GM21786 (cell line): Measurements from ENCODE around the gene SP6.

ENCODE experiments used
- ATAC-seq: cut with Tn5 transposase; IDR thresholded peaks from one replicate; pipeline ENCODE4 v1.9.1; 2021; ENCODE audit not compliant: unreplicated experiment

SP6 gene

DNA sequence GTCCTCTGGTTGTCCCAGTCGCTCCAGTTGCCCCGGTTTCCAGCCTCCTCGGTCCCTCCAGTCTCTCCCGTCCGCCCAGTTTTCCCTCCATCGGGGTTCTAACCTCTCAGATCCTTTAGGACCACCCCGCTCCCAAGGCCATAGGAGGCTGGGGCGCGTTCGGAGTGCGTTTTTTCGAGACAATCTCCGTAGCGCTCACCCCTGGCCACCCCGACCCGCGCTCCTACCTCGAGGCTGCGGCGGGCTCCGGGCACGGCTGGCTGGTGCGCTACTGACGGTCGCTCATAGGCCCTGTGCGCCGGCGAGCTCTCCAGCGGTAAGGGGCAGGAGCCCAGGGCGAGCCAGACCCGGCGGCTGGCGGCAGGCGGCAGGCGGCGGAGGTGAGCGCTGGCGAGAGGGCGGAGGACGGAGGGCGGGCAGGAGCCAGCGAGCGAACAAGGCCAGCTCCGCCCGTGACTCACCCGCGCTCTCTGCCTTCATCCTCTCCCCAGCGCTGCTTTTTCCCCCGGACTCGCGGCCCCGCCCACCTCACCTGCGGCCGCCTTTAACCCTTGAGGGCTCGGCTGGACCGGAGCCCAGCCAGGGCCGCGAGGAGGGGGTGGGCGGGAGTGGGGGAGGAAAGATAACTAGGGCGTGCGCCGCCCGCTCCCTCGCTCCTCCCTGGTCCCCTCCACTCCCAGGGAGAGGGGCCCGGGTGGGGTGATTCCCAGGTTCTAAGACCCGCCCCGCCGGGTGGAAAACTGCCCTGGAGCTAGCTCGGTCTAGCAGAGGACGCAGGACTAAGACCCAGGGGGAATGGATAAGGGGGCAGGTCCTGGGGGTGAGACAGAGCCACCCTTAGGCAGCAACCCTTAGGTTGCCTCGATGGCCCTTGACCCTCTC, at the start of gene SP6:
SP6 (minus strand) TSS at position 472 of the 882 bp plus-strand sequence. CDS start 2,734 bp downstream, outside the sequence.
- no peak for ATAC-seq

DNA sequence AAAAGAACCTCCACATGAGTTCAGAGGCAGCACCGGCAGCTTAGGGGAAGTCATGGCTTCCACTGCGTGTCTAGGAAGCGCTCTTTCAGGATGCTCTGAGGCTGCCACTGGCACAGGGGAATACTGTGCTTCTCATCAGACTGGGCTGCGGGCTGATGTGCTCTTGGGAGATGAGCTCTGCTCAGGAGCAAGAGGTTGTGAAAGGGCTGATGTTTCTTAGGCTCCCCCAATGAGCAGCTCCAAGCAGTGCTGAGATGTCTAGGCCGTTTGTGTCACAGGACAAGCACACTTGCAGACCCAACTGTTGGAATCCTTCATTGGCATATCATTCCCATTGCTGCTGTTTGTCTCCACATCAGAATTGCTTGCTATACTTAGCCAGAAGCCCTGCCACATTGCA, 48.7 kb upstream of the SP6 start:
- no peak for ATAC-seq

- no peak for ATAC-seq
These were observed 47.3 kb upstream of the SP6 start for GRCh38 chr17:47898241-47898640.

GRCh38 chr17:47897561-47897960, 46.6 kb upstream of the SP6 start:
- no peak for ATAC-seq

- ATAC-seq: no peak
These were observed 45.9 kb upstream of the SP6 start for GRCh38 chr17:47896672-47897490.

DNA sequence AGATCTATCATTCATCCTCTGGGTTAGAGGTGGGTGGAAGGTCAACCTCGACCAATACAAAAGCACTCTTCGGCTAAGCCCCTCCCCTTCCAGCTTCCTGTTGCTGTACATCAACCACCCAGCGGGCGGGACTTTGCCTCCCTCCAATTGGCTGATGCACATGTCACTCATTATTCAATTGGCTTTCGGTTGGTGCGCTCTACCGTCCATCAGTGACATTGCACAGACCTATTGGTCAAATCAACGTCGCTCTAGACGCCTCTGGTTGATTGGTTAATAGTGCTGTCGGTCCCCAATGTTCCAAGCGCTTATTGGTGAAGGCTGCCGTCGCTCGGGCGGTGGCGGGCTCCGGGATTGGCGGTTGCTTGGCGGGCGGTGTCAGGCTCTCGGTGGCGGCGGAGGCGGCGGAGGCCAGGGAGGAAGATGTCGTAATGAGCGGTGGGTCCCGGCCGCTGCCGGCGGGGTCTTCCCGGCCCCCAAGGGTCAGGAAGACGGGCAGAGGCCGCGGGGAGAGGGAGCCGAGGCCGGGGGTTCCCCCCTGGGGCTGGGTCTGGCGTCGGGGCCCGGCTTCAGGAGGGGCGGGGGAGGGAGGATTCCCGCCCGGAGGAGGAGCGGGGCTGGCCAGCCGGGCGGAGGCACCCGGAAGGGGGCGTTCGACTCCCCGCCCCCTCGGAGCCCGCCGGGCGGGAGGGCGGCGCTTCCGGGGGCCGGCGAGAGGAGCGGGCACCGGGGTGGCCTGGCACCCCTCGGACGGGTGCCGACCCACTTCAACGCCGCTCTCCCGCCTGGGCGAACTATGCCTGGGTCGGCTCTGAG, 45.1 kb upstream of the SP6 start, which contains the start of gene SP2:
SP2 (plus strand) TSS at position 381 of the 816 bp plus-strand sequence; CDS start at position 432, 51 bp downstream.
- peak; percentile 89 for ATAC-seq

- ATAC-seq: no peak
These were observed 44.4 kb upstream of the SP6 start for GRCh38 chr17:47895347-47895855.

DNA sequence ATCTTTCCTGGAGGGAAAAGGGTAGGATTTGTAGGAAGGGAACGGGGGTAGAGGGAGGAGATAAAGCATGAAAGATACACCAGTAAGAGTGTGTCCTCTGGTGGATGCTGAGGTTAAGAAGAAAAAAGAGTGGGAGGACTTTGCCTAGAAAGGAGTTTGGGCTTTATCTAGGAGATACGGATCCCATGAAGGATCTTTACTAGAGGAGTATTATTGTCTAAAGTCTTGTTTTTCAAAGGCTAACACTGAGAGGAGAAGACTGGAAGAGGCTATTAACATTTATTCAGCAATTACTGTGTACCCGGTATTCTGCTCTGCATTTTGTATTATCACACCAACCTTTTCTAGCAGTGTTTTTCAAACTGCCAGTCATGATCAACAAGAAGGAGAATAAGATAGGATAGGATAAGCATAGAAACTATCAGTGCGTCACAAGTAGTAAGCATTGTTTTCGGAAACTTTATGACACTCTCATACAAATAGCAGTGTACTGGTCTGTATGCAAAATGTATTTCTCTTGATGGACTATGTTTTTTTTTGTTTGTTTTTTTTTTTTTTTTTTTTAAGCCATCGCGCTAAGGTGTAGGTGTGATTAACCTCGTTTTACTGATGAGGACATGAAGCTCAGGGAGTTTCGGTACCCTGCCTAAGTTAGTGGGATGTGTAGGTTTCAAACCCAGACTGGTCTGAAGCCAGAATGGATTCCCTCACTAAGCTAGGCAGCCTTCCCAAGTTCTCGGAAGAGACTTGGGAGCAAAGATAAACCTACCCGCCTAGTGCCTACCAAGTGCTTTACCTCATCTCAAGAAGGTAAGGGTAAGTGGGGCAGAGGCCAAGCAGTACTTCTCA, 43.8 kb upstream of the SP6 start:
- ATAC-seq: no peak

- no peak for ATAC-seq
These were observed 40.7 kb upstream of the SP6 start for GRCh38 chr17:47891545-47892088.

GRCh38 chr17:47889734-47890529, 39.0 kb upstream of the SP6 start:
- peak; percentile 50 for ATAC-seq

DNA sequence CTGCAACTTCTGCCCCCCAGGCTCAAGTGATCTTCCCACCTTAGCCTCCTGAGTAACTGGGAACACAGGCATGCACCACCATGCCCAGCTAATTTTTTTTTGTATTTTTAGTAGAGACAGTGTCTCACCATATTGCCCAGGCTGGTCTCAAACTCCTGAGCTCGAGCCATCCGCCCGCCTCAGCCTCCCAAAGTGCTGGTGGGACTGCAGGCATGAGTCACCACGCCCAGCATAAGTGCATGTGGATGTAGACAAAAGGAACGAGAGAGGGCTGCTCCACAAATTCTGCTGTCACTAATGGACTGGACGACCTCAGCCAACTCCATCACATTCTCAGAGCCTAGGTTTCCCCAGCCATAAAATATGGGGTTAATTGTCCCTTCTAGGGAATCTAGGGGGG, 37.3 kb upstream of the SP6 start:
- no peak for ATAC-seq

GRCh38 chr17:47884905-47885730, 34.2 kb upstream of the SP6 start:
- ATAC-seq: no peak

DNA sequence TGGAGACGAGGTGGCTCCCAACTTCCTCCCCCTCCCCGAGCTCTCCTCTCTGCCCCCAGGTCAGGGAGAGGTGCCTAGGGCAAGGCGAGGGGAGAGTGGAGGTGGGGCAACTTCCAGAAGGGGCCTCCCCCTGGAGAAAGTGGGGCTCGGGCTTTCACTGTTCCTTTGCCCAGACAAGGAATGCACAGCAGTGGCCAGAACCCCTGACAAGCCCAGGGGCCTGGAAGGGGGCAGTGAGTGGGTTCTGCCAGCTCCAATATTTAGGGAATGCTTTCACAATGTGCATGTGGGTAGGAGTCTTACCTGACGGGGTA, 33.4 kb upstream of the SP6 start:
- no peak for ATAC-seq

DNA sequence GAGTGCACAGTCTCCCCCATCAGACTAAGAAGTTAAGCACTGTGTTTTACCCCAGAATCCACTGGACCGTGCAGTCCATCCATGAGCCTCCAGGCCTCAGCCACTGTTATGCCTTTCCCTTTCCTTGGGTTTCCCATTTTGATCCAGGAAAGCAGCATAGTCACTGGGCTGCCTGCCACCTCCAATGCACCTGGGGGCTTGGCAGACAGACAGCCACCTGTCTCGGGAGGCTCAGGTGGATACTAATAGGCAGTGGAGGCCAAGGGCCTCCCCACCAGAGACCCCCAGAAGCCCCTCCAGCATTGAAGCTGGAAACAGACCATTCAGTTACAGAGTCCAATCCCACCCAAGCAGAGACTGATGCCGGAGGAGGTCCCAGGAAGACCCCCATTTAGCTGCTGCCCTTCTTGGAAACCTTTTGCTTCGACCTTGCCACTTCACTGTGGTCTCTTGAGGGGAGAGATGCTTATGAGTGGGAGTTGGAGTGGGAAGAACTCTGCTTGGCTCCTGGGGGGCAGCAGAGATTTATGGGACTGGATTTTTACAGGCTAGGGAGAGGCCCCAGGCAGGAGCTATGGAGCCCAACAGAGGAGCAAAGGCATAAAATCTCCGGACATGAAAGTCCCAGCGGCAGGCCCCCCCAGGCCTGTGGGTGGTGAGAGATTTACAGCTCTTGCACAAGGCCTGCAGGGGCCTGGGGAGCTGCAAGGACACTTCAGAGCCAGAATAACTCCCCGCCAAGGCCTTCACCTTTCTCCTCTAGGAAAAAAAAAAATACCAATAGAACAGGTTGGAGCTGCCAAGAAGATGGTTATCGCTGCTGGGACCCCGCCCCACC, 32.8 kb upstream of the SP6 start:
- ATAC-seq: no peak

- ATAC-seq: no peak
These were observed 32.0 kb upstream of the SP6 start for GRCh38 chr17:47882695-47883588.

- ATAC-seq: no peak
These were observed 31.3 kb upstream of the SP6 start for GRCh38 chr17:47882247-47882646.
